ENCODE data around the gene HAUS8.
"Not testable (repeated sequence)": the region's sequence is repeated elsewhere in the genome, so short reads cannot be mapped to it uniquely, and the experiment has no call there.

The HAUS8 gene

GRCh38 chr19:17075035-17075863 lies at the start of gene HAUS8, which contains the start of gene MYO9B:
Gene HAUS8 (minus strand): TSS chr19:17075452. CDS start chr19:17075422, 30 bp downstream.
Gene MYO9B (plus strand): TSS chr19:17075777. CDS start chr19:17101718, 25,941 bp downstream.
- peak; percentile 97 for DNase-seq (ENCODE audit: low spot score)

- no peak for DNase-seq (ENCODE audit: low spot score)
Observed at GRCh38 chr19:17124025-17124424, 48.8 kb upstream of the HAUS8 start.

- no peak for DNase-seq (ENCODE audit: low spot score)
Observed at GRCh38 chr19:17123041-17123440, 47.8 kb upstream of the HAUS8 start.

GRCh38 chr19:17121736-17122293 lies 46.6 kb upstream of the HAUS8 start:
- DNase-seq (ENCODE audit: low spot score), result no peak

- no peak for DNase-seq (ENCODE audit: low spot score)
Observed at GRCh38 chr19:17118957-17119356, 43.7 kb upstream of the HAUS8 start.

- DNase-seq (ENCODE audit: low spot score), result no peak
Observed at GRCh38 chr19:17116996-17117702, 41.9 kb upstream of the HAUS8 start.

GRCh38 chr19:17114414-17114831 lies 39.2 kb upstream of the HAUS8 start:
- DNase-seq (ENCODE audit: low spot score), result no peak

GRCh38 chr19:17113127-17113785 lies 38.0 kb upstream of the HAUS8 start:
- DNase-seq (ENCODE audit: low spot score), result no peak

GRCh38 chr19:17112700-17113099 lies 37.4 kb upstream of the HAUS8 start:
- DNase-seq (ENCODE audit: low spot score), result no peak

- DNase-seq (ENCODE audit: low spot score), result no peak
Observed at GRCh38 chr19:17112271-17112670, 37.0 kb upstream of the HAUS8 start.

GRCh38 chr19:17111766-17112165 lies 36.5 kb upstream of the HAUS8 start:
- no peak for DNase-seq (ENCODE audit: low spot score)

GRCh38 chr19:17110599-17110966 lies 35.3 kb upstream of the HAUS8 start:
- no peak for DNase-seq (ENCODE audit: low spot score)

GRCh38 chr19:17109962-17110598 lies 34.8 kb upstream of the HAUS8 start:
- DNase-seq (ENCODE audit: low spot score), result no peak

- no peak for DNase-seq (ENCODE audit: low spot score)
Observed at GRCh38 chr19:17109300-17109699, 34.0 kb upstream of the HAUS8 start.

- DNase-seq (ENCODE audit: low spot score), result no peak
Observed at GRCh38 chr19:17108453-17108784, 33.2 kb upstream of the HAUS8 start.

- peak; percentile 98 for DNase-seq (ENCODE audit: low spot score)
Observed at GRCh38 chr19:17107546-17108452, 32.5 kb upstream of the HAUS8 start.

GRCh38 chr19:17106964-17107363 lies 31.7 kb upstream of the HAUS8 start:
- not testable (repeated sequence) for DNase-seq (ENCODE audit: low spot score)

GRCh38 chr19:17105556-17105955 lies 30.3 kb upstream of the HAUS8 start:
- DNase-seq (ENCODE audit: low spot score), result no peak

GRCh38 chr19:17104679-17105078 lies 29.4 kb upstream of the HAUS8 start:
- DNase-seq (ENCODE audit: low spot score), result no peak

- no peak for DNase-seq (ENCODE audit: low spot score)
Observed at GRCh38 chr19:17103177-17103576, 27.9 kb upstream of the HAUS8 start.
